GM19452 (cell line): Measurements from ENCODE around the gene CNOT10.
A peak's percentile ranks its signal among the peaks of the same experiment; 100 is the strongest.
"Not testable (repeated sequence)": the region's sequence is repeated elsewhere in the genome, so short reads cannot be mapped to it uniquely, and the experiment has no call there.

Source experiments
- ATAC-seq: cut with Tn5 transposase; IDR thresholded peaks from one replicate; pipeline ENCODE4 v1.9.1; 2021; ENCODE audit not compliant: unreplicated experiment

The CNOT10 gene

GRCh38 chr3:32684800-32685542, at the start of gene CNOT10:
Gene CNOT10, plus strand, starts transcription at chr3:32685188. Its CDS starts 273 bp downstream, at chr3:32685461.
- peak; percentile 98 for ATAC-seq

DNA sequence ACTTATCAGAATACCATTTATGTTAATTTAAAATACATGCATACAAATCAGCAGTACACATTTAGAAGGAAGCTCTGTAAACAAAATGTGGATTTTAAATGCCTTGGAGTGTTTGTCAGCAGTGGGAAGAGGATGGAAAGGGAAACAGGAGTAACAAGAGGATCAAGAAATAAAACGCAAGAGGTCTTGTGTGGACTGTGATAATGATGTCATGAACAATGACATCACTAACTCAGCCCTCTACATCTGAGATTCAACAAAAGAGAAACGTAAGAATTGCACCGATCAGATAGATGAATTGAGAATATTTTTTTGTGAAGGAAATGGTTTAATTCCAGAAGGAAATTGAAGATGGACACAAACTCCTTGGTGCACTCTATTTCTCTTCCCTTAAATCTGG, 44.0 kb upstream of the CNOT10 start:
- no peak for ATAC-seq

GRCh38 chr3:32641356-32641755, 43.6 kb upstream of the CNOT10 start:
- no peak for ATAC-seq

- no peak for ATAC-seq
Observed at GRCh38 chr3:32643354-32643753, 41.6 kb upstream of the CNOT10 start.

- no peak for ATAC-seq
Observed at GRCh38 chr3:32643816-32644215, 41.2 kb upstream of the CNOT10 start.

- ATAC-seq: no peak
Observed at GRCh38 chr3:32644380-32644779, 40.6 kb upstream of the CNOT10 start.

- ATAC-seq: no peak
Observed at GRCh38 chr3:32646761-32647160, 38.2 kb upstream of the CNOT10 start.

- ATAC-seq: not testable (repeated sequence)
Observed at GRCh38 chr3:32652337-32653100, 32.5 kb upstream of the CNOT10 start.

GRCh38 chr3:32655167-32655566, 29.8 kb upstream of the CNOT10 start:
- ATAC-seq: no peak

- ATAC-seq: no peak
Observed at GRCh38 chr3:32660634-32661033, 24.4 kb upstream of the CNOT10 start.

GRCh38 chr3:32662647-32663046, 22.3 kb upstream of the CNOT10 start:
- ATAC-seq: no peak

DNA sequence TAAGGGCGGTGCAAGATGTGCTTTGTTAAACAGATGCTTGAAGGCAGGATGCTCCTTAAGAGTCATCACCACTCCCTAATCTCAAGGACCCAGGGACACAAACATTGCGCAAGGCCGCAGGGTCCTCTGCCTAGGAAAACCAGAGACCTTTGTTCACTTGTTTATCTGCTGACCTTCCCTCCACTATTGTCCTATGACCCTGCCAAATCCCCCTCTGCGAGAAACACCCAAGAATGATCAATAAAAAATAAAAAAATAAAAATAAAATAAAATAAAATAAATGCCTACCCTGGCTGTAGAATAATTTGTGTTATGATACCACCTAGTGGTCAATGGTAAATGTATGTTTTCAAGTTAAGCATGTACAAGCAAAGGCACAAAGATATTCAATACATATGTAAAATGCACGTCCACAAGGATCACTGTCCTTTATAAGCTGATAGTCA, 20.3 kb upstream of the CNOT10 start:
- not testable (repeated sequence) for ATAC-seq

DNA sequence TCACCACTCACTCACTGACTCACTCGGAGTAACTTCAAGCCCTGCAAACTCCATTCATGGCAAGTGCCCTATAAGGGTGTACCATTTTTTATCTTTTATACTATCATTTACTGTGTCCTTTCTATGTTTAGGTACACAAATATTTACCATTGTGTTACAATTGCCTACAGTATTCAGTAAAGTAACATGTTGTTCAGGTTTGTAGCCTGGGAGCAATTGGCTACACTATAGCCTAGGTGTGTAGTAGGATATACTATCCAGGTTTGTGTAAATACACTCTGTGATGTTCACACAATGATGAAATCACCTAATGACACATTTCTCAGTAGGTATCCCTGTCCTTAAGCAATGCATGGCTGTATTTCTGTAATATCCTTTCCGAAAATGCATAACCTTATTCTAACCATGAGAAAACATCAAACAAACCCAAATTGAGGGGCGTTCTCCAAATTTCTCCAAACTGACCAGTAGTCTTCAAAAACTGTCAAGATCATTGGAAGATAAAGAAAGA, 17.9 kb upstream of the CNOT10 start:
- ATAC-seq: no peak

- not testable (repeated sequence) for ATAC-seq
Observed at GRCh38 chr3:32669226-32669625, 15.8 kb upstream of the CNOT10 start.

DNA sequence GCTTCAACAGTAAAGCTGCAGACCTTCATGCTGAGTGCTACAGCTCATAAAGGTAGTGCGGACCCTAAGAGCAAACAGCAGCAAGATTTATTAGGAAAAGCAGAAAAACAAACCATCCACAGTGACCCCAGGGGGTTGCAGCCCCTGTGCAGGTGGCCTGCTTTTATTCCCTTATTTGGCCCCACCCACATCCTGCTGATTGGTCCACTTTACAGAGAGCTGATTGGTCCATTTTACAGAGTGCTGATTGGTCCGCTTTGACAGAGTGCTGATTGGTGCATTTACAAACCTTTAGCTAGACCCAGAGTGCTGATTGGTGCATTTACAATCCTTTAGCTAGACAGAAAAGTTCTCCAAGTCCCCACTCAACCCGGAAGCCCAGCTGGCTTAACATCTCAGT, 11.3 kb upstream of the CNOT10 start:
- not testable (repeated sequence) for ATAC-seq

DNA sequence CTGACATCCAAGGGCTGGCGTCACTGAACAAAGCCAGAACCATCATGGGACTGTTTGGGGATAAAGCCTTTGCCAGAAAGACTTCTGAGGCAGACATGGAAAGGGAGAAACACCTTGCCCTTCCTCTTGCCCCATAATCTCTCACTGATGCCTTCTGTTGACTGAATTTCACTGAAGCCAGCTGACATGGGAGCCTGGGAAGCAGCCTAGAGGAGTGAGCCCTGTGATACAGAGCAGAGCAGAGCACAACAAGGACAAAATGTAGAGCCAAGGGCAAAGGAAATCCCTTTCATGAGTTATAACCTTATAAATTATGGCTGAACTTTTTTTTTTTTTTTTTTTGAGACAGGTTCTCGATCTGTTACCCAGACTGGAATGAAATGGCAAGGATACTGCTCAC, 9.8 kb upstream of the CNOT10 start:
- ATAC-seq: no peak

- no peak for ATAC-seq
Observed at GRCh38 chr3:32675650-32676049, 9.3 kb upstream of the CNOT10 start.

- ATAC-seq: no peak
Observed at GRCh38 chr3:32681811-32682210, 3.2 kb upstream of the CNOT10 start.

DNA sequence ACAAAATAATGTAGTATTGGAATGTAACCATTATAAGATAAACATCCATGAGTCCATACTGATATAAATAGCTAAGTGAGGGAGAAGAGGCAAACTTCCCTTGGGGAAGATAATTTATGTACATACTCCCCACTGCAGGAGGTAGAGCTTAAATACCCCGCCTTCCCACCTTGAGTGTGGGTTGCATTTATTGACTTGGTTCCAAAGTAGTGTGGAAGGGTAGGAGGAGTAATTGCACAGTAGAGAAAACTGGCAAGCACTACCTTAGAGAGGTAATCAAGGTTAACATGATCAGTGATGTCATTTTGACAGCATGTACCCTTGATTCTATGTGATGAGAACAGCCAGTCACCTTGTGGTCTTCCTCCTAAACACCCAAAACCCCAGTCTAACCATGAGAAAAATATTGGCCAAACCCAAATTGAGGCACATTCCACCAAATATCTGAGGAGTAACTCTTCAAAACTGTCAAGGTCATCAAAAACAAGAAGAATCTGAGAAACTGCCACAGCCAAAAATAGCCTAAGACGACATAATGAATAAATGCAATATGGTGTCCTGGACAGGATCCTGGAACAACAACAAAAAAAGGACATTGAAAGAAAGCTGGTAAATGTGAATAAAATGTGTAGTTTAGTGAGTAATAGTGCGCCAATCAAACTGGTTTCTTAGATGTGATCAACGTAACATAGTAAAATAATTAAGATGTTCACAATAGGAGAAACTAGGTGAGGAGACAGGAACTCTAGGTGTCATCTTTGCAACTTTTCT, 774 bp upstream of the CNOT10 start:
- no peak for ATAC-seq

DNA sequence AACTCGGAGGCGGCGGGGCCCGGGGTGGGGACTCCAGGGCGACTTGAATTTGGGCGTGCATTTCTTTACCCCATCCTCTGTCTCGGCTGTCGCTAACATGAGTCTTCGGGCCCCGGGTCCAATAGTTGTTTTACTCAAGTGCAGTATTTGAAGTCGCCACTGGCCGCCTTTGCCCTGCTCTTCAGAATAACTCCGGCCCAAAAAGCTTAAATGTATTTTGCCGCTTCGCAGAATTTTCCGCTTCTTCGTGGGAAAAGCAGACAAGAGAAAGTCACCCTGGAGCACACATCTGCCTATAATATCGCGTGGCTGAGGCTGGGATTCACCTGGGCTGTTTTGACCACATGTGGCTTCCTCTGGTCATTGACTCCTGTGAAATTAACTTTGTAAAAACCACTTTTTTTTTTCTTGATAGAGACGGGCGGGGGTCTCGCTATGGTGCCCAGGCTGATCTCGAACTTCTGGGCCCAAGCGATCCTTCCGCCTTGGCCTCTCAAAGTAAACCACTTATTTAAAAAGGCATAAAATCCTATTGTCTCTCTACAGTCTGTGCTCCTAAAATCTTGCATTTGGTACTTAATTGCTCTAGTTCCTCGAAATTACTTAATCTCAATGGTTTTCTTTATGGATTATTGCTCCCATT, 676 bp downstream of the CNOT10 start:
- ATAC-seq: no peak

DNA sequence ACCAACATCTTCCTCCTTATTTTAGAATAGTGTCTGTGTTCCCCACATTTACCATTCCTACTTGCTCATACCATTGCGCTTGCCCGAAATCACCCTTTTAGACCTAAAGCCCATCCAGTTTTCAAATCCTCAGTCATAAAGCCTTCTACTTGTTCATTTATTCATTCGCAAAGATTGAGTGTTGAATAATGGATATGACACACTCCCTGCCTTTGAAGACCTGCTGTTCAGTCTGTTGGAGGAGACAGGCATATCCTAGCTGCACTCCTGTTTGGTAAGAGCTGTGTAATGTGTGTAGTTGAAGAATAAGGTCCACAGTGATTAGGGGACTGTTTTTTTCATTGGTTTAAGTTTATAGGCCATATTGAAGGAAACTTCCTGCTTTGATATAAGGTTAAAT, 1.7 kb downstream of the CNOT10 start:
- ATAC-seq: no peak
